Head of caudate nucleus (tissue), 42 donors: Measurements from ENCODE around the gene FAM32A.
A peak's percentile ranks its signal among the peaks of the same experiment; 100 is the strongest.

Experiments used
- DNase-seq, 42 donors: peaks; one replicate each; pipeline versions ENCODE4 v3.0.0 to v3.0.0-alpha.2; 2020 to 2021; ENCODE audit warnings: mixed read lengths in 7 of 42
- intact Hi-C: fragments of 100-400 bp; cut with DNase I; formaldehyde crosslinking; loops from one replicate; pipeline ENCODE4 v1.15.0; 2022

Gene FAM32A

DNA sequence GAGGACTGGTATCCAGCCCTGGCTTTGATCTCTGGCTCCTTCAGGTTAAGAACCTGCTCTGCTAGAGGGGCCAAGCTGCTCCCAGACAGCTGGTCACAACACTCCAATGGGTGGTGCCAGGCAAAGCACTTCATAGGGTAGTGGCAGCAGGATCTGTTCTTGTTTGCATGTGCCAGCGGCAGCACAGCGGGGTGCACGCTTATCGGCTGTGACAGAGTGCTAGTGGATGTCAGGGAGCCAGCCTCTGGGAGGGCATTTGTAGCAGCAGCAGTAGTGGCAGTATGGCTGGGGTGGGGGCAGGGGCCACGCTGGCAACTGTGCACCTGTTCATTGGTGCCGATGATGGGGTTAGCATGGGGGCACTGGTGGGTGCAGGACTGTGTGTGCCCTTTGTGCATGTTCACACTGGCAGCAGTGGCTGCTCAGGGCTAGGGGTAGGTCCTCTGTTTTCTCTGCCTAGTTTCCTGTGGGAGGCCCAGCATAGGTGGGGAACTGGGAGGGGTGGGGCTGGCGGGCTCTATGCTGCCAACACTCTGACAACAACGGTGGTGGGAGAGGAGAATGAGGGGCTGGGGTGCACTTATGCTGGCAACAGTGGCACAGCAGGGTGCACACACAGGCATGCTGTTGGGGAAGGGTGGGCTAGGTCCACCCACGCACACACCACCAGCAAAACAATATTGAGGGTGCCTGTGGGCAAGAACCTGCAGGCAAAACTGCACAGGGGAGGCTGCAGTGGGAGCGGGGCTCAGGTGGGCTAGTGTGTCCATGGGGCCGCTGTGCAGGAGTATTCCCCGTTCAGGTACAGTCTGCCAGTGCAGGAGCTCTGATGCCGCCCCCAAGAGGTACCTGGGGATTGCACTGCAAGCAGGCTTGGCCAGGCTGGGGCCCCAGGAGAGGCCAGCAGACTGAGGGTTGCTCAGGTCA, 31.8 kb downstream of the FAM32A start:
- peak in 2 of 42 donors; percentile 17 to 29 for DNase-seq
- intact Hi-C loops, result no loop called here

DNA sequence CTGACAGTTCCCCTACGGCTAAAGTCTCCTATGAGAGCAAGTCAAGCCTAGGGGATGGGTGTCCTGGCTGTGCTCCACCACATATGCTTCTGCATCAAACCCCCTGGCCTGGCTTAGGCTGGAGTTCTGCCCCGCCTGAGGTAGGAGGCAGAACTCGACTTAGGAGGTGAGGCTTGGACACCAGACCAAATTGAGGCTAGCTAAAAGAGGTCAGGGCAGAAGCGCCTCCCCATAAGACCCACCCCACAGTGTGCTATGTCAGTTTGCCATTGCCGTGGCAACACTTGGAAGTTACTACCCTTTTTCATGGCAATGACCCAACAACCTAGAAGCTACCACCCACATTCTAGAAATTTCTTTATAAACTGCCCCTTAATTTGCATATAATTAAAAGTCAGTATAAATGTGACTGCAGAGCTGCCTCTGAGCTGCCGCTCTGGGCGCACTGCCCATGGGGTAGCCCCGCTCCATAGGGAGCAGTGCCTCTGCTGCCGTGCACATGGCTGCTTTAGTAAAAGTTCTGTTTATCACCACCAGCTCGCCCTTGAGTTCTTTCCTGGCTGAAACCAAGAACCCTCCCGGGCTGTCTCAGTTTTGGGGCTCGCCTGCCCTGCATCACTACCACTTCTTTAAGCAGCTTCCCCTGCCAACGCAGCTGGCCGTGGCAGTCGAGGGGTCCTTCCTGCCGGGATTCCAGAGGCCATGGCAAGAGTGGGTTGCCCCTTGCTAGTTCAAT, 32.7 kb downstream of the FAM32A start:
- intact Hi-C loops, result no loop called here
- DNase-seq, result peak in 2 of 42 donors; percentile 0 to 24

DNA sequence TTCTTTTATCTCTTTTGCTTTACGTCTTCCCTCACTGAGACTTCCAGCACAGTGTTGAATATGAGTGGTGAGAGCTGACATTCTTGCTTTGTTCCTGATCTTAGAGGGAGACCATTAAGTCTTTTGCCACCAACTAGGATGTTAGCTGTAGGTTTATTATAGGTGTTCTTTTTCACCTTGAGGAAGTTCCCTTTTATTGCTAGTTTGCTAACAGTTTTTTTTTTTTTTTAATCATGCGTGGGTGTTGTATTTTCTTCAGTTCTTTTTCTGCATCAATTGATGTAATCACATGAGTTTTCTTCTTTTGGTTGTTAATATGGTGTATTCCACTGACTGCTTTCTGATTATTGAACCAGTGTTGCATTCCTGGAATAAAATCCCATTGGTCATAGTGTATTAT, 33.6 kb downstream of the FAM32A start:
- no peak for DNase-seq
- intact Hi-C loops, result no loop called here

DNA sequence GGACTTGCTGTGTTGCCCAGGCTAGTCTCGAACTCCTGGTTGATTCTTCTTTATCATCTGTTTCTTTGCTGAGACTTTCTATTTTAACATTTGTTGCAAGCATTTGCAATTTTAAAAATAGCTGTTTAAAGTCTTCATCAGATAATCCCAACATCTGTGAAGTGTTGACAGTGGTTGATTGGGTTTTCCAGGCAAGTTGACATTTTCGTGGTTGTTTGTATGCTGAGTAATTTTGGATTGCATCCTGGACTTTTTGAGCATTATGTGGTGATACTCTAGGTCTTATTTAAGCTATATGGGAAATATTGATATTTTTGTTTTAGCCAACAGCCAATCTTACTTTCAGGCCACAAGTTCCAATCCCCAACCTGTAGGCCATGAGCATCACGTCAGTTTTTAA, 37.6 kb downstream of the FAM32A start:
- intact Hi-C loops, result no loop called here
- DNase-seq, result peak in 1 of 42 donors; percentile 16

DNA sequence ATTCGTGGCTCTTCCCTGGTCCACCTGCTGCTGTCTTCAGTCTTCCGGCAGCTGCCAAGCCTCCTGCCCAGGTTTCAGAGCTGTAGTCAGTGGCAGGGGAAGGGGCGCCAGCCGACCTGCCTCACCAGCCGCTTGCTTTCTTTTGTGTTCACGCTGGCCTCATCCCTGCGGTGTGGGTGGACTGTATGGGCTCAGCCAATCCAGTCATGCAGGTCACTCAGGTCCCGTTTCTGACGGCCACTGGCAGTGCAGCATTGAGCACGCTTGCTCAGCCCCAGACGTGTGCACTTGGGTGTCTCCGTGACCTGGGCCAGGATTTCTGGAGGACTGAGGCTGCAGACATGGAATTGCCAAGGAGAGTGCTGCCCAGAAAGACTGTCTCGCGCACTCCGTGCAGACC, 38.5 kb downstream of the FAM32A start:
- no peak for DNase-seq
- intact Hi-C loops, result no loop called here

DNA sequence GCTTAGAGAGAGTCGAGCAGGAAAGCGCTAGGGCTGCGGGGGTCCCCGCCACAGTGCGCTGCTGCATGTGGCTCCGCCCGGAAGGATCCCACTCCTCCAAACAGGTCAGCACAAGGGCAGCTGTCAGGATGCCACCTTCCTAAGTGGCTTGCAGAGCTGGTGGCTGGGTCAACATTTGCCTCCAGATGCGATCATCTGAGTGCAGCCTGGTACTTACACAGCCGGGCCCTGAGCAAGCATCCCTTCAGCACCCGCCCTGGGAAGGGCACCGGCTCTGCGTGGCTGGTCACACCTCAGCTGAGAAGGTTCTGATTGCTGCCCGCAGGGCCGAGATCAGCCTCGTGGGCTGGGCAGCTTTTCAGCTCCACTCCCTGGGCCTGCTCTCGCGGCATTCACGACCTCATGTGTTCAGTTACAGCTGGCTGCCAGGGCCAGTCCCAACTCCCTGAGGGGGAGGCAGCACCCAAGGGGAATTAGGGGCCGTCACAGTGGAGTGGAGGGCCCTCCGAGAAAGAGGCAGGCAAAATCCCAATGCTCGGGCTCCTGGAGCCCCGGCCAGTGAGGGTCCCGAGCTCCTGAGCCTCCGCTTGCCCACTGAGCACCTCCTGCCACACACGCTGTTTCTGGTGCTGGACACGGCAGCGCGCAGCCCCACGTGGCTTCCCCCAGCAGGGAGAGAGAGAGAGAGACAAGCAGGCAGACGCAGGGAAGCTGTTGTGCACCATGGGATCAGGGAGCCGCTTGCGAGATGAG, 39.3 kb downstream of the FAM32A start:
- intact Hi-C loops, result no loop called here
- peak in 1 of 42 donors; percentile 5 for DNase-seq

DNA sequence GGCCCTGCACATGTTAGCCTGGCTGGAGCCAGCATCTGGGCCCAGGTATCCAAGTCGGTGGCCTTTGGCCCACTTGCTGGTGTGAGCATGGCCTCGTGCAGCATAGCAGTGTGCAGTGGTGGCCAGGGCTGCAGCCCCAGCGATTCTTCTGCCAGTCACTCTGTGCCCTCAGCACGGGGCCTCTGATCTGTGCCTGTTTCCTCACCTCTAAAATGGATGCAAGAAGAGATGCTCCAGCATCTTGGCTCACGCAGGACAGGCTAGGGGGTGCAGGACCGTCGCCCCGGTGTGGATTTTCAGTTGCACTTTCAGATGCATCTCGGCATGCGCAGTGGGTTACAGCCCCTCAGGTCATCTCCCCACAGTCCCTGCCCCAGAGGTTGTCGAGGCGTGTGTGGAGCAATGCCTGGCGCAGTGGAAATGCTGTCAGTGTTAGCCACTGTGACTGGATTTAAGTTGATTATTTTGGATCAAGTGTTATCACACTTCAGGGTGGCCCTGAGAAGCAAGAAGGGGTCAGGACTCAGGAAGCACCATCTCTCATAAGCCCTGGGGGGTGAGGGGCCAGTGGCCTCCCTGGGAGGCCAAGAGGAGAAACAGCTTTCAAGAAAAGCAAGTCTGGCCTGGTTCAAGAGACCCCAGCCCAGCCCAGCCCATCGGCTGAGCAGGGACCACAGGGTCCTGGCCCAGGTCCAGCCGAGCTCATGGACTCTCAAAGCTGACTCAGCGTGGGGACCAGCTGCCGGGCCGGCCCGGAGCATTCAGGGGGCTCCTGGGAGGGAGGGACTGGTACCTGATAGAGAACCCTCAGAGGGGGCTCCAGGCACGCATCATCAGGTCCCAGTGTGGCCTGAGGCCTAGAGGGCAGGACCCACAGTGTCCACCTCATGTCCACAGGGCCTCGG, 40.3 kb downstream of the FAM32A start:
- intact Hi-C loops, result no loop called here
- peak in 1 of 42 donors; percentile 13 for DNase-seq

DNA sequence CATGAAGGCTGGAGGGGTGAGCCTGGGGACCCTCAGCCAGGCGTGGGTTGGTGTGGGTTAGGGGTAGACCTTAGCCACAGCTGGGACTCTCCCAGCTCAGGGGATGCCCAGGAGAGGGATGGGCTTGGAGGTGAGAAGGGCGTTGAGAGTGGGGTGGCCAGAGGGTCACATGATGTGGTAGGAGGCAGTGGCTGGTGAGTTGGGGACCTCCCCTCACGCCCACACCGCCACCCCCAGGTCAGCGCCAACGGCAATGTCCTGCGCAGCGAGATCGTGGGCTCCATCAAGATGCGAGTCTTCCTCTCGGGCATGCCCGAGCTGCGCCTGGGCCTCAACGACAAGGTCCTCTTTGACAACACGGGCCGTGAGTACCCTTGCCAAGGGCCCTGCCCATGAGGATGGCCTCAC, 41.0 kb downstream of the FAM32A start:
- intact Hi-C loops, result no loop called here
- DNase-seq, result no peak

DNA sequence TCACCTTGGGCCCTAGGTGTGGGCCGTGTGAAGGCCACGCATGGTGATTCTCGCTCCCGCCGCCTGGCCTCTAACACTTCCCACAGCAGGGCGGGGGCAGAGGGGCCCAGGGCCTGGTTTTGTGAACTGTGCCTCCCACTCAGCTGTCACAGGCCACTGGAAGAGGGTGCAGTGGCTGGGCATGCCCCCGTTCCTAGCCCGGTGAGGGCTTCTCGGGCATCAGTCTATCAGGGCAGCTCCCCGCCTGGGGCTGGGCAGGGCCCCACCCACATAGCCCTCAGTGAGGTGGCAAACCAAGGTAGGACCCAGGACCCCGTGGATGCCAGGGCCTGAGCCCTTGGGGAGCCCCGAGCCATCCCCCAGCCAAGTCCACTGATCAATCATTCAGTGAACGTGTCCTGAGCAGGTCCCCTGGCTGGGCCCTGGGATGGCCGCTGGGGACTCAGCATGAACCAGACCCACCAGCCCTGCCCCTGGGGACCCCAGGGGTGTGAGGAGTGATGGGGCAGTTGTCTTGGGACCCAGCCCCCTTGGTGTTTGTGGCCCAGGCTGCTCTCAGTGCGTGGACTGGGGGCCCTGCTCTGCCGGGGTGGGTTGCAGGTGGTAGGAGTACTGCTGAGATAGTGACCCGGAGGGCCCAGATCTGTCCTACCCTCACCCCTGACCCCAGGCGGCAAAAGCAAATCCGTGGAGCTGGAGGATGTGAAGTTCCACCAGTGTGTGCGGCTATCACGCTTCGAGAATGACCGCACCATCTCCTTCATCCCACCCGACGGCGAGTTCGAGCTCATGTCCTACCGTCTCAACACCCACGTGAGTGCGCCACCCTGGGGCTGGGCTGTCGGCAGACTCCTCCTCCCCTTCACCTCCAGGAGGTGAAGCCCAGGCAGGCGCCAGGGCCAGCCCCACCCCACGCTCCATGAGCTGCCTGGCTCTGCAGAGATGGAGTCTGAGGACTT, 41.9 kb downstream of the FAM32A start:
- DNase-seq, result peak in 1 of 42 donors; percentile 13
- intact Hi-C loops, result no loop called here

DNA sequence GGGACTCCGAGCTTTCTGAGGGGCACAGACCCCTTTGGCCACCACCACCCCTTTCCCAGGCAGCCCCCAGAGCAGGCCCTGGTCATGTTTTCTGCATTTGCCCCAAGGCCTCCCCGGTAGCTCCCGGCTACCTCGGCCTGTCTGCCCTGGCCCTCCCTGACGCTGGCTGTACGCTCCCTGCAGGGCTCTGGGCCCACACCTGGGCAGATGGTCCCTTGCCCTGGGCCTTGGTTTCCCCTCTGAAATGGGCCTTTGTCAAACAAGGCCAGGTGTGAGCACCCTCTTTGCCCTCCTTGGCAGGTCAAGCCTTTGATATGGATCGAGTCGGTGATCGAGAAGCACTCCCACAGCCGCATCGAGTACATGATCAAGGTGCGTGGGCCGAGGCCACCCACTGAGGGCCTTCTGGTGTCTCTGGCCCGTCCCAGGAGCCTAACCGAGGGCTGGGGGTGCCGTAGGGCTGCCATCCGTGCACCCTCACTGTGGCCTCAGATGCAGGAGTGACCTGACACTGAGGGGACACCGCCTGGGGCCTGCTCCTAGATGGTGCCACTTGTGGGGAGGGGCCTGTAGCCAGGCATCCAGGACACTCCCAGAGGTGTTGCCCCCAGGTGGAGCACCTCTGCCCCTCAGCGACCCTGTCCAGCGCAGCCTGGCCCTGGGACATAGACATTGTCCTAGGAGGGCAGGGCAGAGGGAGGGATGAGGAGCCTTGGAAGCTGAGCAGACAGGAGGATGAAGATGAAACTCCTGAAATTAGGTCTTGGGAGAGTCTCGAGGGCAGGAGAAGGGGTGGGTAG, 42.8 kb downstream of the FAM32A start:
- intact Hi-C loops, result no loop called here
- peak in 1 of 42 donors; percentile 19 for DNase-seq

DNA sequence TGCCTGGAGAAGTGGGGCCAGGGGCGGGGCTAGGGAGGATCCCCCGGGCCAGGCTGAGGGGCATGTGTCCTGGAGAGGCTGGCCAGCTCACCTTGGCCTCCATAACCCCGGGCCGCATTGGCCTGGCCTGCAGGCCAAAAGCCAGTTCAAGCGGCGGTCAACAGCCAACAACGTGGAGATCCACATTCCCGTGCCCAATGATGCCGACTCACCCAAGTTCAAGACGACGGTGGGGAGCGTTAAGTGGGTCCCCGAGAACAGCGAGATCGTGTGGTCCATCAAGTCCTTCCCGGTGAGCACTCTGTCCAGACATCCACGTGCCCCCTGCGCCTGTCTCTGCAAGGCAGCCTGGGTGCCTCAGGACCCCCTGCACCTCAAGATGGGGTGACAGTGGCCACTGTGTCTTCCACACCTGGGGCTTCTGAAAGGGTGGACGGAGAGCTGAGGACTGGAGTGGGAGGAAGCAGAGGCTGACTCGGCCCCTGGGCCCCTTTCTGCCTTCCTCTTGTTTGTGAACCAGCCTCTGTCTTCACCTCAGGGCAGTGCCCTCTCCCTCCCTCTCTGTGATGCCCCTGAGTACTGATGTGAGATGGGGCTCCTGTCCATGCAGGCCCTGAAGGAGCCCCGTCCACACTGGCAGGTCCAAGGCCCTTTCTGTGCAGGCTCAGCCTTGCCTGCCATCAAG, 43.6 kb downstream of the FAM32A start:
- DNase-seq, result peak in 1 of 42 donors; percentile 6
- intact Hi-C loops, result no loop called here

DNA sequence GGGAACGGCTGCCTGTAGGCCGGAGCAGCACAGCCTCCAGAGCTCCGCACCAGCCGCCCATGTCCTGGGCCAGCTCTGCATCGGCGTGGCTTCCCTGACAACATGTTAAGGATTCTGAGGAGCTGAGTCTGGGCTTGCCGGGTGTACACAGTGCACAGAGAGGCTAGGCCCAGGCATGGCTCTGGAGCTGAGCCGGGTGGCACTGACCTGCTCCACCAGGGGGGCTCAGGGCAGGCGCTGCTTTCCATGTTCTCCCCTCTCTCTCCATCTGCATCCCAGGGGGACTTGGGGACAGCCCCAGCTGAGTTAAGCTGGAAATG, 44.1 kb downstream of the FAM32A start:
- DNase-seq, result peak in 1 of 42 donors; percentile 6
- intact Hi-C loops, result no loop called here

DNA sequence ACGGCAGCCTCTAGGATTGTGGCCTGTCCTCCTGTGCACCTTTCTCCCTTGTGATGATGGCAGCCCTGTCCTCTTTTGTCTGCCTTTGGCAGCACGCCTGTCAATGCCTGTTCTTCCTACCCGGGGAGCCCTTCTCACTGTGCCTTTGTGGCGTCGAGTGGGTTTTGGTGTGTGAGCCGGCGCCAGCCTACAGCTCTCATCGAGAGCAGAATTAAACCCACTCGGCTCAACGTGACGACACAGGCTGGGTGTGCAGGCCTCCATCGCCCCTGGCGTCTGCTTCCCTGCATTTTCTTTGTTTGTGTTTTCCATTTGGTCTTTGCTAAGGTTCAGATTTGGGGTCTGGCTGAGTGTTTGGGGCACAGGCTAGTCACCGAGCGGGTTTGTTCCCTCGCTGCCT, 46.9 kb downstream of the FAM32A start:
- intact Hi-C loops, result no loop called here
- DNase-seq, result peak in 10 of 42 donors; percentile 8 to 48 (median 30)

DNA sequence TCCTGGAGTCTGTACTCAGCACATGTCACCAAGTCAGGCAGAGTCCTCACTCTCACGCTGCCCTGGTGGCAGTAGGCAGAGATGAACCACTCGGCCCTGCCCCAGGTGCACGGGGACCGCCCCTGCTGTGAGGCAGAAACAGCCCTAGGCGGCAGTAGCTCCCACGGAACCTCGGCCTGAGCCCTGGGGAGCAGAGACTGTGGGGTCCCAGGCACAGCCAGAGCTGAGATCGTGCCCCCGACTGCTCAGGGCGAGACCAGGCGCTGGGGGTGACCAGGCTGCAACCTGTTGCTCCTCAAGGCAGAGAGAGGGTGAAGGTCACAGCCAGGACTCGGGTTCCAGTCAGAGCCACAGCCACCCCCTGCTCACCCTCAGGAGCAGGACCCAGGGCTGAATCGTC, 47.4 kb downstream of the FAM32A start:
- intact Hi-C loops, result no loop called here
- DNase-seq, result peak in 1 of 42 donors; percentile 5

DNA sequence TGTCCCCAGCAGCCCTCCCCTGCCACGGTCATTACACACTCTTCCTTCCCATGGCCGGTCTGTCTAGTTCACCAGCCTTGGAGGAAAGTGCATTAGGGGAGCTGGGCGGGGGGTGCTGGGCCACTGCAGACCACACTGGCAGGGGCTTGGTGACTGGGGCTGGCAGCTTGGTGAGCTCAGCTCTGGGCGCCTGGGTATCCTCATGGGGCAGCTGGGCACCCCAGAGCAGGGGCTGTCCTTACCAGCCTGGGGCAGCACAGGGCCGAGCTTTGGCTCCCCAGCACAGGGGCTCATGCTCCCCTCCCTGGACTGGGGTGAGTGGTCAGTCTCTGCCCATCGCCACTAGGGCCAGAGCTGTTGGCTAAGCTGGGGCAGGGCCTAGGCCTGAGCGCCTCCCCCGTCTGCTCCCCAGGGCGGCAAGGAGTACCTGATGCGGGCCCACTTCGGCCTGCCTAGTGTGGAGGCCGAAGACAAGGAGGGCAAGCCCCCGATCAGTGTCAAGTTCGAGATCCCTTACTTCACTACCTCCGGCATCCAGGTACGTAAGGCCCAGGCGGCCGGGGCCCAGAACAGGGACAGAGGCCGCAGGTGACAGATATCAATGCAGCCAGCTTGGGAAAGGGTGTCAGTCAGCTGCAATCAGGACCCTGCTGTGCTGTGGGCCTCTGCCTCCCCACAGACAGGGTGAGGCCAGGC, 48.0 kb downstream of the FAM32A start:
- DNase-seq, result peak in 1 of 42 donors; percentile 12
- intact Hi-C loops, result no loop called here
